ENCODE data around the gene DIAPH2. TPM values are rescaled to one million over a fixed set of nuclear protein-coding genes. Genes with fewer than 3 reads are reported as not detected.

Gene DIAPH2
- total and polyA plus RNA-seq, 2 donors (not counting 1 experiment from before 2014, with no cell fraction given), result 16.8 to 18.5 TPM

DNA sequence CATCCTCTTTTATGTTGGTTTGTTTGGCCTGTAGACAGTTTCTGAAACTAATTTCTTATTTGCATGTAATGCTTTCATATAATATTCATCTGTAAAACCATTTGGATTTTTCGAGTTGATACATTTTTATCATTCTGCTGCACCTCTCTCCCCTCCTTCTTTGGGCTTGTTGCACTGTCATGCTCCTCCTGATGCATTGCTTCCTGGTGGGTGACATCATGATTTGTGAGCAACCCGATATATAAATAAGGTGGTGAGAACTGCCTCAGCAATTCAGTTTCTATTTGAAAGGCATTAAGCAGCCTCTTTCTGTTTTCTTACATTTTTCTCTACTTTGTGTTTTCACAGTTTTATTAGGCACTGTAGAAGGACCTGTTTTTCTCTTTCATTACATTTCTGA lies 714.8 kb downstream of the DIAPH2 start:
- no peaks in the 10 kb centered on the region for H3K79me2 ChIP-seq (ENCODE audit: control insufficient read depth, insufficient read depth, low read length)
- H3K4me2 ChIP-seq (ENCODE audit: extremely low read depth, insufficient read depth, low read length), result no peak overlapping the region
- no peak for TF ChIP-seq EZH2 (IDR thresholded peaks at IDR 0.05; ENCODE audit: low read length, missing control alignments)
- TF ChIP-seq, protein P1, sequence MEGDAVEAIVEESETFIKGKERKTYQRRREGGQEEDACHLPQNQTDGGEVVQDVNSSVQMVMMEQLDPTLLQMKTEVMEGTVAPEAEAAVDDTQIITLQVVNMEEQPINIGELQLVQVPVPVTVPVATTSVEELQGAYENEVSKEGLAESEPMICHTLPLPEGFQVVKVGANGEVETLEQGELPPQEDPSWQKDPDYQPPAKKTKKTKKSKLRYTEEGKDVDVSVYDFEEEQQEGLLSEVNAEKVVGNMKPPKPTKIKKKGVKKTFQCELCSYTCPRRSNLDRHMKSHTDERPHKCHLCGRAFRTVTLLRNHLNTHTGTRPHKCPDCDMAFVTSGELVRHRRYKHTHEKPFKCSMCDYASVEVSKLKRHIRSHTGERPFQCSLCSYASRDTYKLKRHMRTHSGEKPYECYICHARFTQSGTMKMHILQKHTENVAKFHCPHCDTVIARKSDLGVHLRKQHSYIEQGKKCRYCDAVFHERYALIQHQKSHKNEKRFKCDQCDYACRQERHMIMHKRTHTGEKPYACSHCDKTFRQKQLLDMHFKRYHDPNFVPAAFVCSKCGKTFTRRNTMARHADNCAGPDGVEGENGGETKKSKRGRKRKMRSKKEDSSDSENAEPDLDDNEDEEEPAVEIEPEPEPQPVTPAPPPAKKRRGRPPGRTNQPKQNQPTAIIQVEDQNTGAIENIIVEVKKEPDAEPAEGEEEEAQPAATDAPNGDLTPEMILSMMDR (conservative IDR thresholded peaks at IDR 0.05 in 1 of 2, IDR thresholded peaks at IDR 0.05 in 1 of 2; ENCODE audit: low read depth in 1 of 2, low read length in 2 of 2), result no peak
- H3K27me3 ChIP-seq (ENCODE audit: control insufficient read depth, insufficient read depth, low read length), result no peaks in the 10 kb centered on the region
- no peak overlapping the region for H3K4me3 ChIP-seq (replicated peaks in 1 of 4; ENCODE audit: control extremely low read depth in 1 of 4, insufficient read depth in 1 of 4, low read depth in 3 of 4, low read length in 4 of 4)
- H4K20me1 ChIP-seq (ENCODE audit: control insufficient read depth, extremely low read depth, insufficient read depth, low read length), result no peaks in the 10 kb centered on the region
- no peaks in the 10 kb centered on the region for H3K9me3 ChIP-seq (ENCODE audit: control insufficient read depth, insufficient read depth, low read depth, low read length)
- peaks cover 2% of the 10 kb centered on the region for H3K4me1 ChIP-seq (ENCODE audit: control insufficient read depth, extremely low read depth, insufficient read depth, low read length)
- no peak overlapping the region for H2AFZ ChIP-seq (ENCODE audit: low read length)
- H3K36me3 ChIP-seq (ENCODE audit: control insufficient read depth, insufficient read depth, low read length), result no peaks in the 10 kb centered on the region
- H3K27ac ChIP-seq (ENCODE audit: insufficient read depth, low read length), result no peak overlapping the region
- DNase-seq (ENCODE audit: low read depth in 2 of 2), result peak; percentile 67 to 80
- H3K9ac ChIP-seq (ENCODE audit: insufficient read depth, low read length), result no peak overlapping the region

GRCh38 chrX:97400492-97400891 lies 715.9 kb downstream of the DIAPH2 start:
- Histone ChIP-seq H3K27ac (ENCODE audit: insufficient read depth, low read length) (no peak overlapping the region), H3K9ac (ENCODE audit: insufficient read depth, low read length) (no peak overlapping the region), H3K4me1 (ENCODE audit: control insufficient read depth, extremely low read depth, insufficient read depth, low read length) (peaks cover 2% of the 10 kb centered on the region), H3K27me3 (ENCODE audit: control insufficient read depth, insufficient read depth, low read length) (no peaks in the 10 kb centered on the region), H3K79me2 (ENCODE audit: control insufficient read depth, insufficient read depth, low read length) (no peaks in the 10 kb centered on the region), H4K20me1 (ENCODE audit: control insufficient read depth, extremely low read depth, insufficient read depth, low read length) (no peaks in the 10 kb centered on the region), H3K36me3 (ENCODE audit: control insufficient read depth, insufficient read depth, low read length) (no peaks in the 10 kb centered on the region), H3K4me2 (ENCODE audit: extremely low read depth, insufficient read depth, low read length) (no peak overlapping the region), H3K9me3 (ENCODE audit: control insufficient read depth, insufficient read depth, low read depth, low read length) (no peaks in the 10 kb centered on the region), H3K4me3 (replicated peaks in 1 of 4; ENCODE audit: control extremely low read depth in 1 of 4, insufficient read depth in 1 of 4, low read depth in 3 of 4, low read length in 4 of 4) (no peak overlapping the region), H2AFZ (ENCODE audit: low read length) (no peak overlapping the region)
- no peak for DNase-seq (ENCODE audit: low read depth in 2 of 2)
- TF ChIP-seq, protein P1 (conservative IDR thresholded peaks at IDR 0.05 in 1 of 2, IDR thresholded peaks at IDR 0.05 in 1 of 2; ENCODE audit: low read depth in 1 of 2, low read length in 2 of 2), result no peak
- no peak for TF ChIP-seq EZH2 (IDR thresholded peaks at IDR 0.05; ENCODE audit: low read length, missing control alignments)

DNA sequence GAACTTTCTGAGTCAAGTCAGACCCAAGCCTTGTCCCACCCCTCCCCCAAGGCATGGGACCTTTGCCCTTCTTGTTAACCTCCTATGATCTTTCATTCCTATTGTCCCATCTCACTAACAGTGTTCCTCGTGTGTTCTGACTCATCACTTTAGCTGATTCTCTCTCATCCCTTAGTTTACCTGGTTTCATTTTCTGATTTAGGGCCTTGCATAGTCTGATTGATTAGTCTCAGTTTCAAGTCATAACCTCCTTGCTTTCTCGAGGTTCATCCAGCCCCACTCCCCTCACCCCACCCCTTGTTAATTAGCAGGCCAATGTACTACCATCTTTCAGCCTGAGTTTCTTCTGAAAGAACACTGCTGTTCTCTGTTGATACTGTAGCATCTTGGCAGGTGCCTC lies 716.5 kb downstream of the DIAPH2 start:
- Histone ChIP-seq H3K9me3 (ENCODE audit: control insufficient read depth, insufficient read depth, low read depth, low read length) (no peaks in the 10 kb centered on the region), H3K4me1 (ENCODE audit: control insufficient read depth, extremely low read depth, insufficient read depth, low read length) (peaks cover 2% of the 10 kb centered on the region), H3K27me3 (ENCODE audit: control insufficient read depth, insufficient read depth, low read length) (no peaks in the 10 kb centered on the region), H3K79me2 (ENCODE audit: control insufficient read depth, insufficient read depth, low read length) (no peaks in the 10 kb centered on the region), H3K36me3 (ENCODE audit: control insufficient read depth, insufficient read depth, low read length) (no peaks in the 10 kb centered on the region), H3K4me3 (replicated peaks in 1 of 4; ENCODE audit: control extremely low read depth in 1 of 4, insufficient read depth in 1 of 4, low read depth in 3 of 4, low read length in 4 of 4) (no peak overlapping the region), H2AFZ (ENCODE audit: low read length) (no peak overlapping the region), H3K9ac (ENCODE audit: insufficient read depth, low read length) (no peak overlapping the region), H3K4me2 (ENCODE audit: extremely low read depth, insufficient read depth, low read length) (no peak overlapping the region), H3K27ac (ENCODE audit: insufficient read depth, low read length) (no peak overlapping the region), H4K20me1 (ENCODE audit: control insufficient read depth, extremely low read depth, insufficient read depth, low read length) (no peaks in the 10 kb centered on the region)
- no peak for DNase-seq (ENCODE audit: low read depth in 2 of 2)
- TF ChIP-seq, protein P1 (conservative IDR thresholded peaks at IDR 0.05 in 1 of 2, IDR thresholded peaks at IDR 0.05 in 1 of 2; ENCODE audit: low read depth in 1 of 2, low read length in 2 of 2), result no peak

All from fibroblast of lung (primary cell).